Nephron progenitor cell (in vitro differentiated cells): Measurements from ENCODE around the gene FAM53B.
A peak's percentile ranks its signal among the peaks of the same experiment; 100 is the strongest.
"Not testable (repeated sequence)": the region's sequence is repeated elsewhere in the genome, so short reads cannot be mapped to it uniquely, and the experiment has no call there.

ENCODE experiments used
- DNase-seq: peaks from one replicate; pipeline ENCODE4 v3.0.0; 2021
- H3K27ac Mint-ChIP-seq: 2 replicates; pipeline ENCODE4 v1.8.0; 2021; ENCODE audit warnings: mild to moderate bottlenecking, moderate library complexity, mixed read lengths
- H3K27me3 Mint-ChIP-seq: 2 replicates; pipeline ENCODE4 v1.8.0; 2021; ENCODE audit warnings: mild to moderate bottlenecking, low read depth, mixed read lengths; ENCODE audit not compliant: poor library complexity
- H3K36me3 Mint-ChIP-seq: 2 replicates; pipeline ENCODE4 v1.8.0; 2021; ENCODE audit warnings: low read depth, mixed read lengths
- H3K4me1 Mint-ChIP-seq: 2 replicates; pipeline ENCODE4 v1.8.0; 2021; ENCODE audit warnings: mixed read lengths
- H3K4me3 Mint-ChIP-seq: 2 replicates; pipeline ENCODE4 v1.8.0; 2021; ENCODE audit warnings: mild to moderate bottlenecking, moderate library complexity, mixed read lengths
- H3K9me3 Mint-ChIP-seq: 2 replicates; pipeline ENCODE4 v1.8.0; 2021; ENCODE audit warnings: mild to moderate bottlenecking, moderate library complexity, mixed read lengths
- TF ChIP-seq, protein P1 (sequence below): fragments of 200-600 bp; sonication (generic); IDR thresholded peaks from 2 replicates; pipeline ENCODE4 v1.5.0; 2021; ENCODE audit warnings: antibody characterized with exemption

FAM53B gene, protein sequence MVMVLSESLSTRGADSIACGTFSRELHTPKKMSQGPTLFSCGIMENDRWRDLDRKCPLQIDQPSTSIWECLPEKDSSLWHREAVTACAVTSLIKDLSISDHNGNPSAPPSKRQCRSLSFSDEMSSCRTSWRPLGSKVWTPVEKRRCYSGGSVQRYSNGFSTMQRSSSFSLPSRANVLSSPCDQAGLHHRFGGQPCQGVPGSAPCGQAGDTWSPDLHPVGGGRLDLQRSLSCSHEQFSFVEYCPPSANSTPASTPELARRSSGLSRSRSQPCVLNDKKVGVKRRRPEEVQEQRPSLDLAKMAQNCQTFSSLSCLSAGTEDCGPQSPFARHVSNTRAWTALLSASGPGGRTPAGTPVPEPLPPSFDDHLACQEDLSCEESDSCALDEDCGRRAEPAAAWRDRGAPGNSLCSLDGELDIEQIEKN

DNA sequence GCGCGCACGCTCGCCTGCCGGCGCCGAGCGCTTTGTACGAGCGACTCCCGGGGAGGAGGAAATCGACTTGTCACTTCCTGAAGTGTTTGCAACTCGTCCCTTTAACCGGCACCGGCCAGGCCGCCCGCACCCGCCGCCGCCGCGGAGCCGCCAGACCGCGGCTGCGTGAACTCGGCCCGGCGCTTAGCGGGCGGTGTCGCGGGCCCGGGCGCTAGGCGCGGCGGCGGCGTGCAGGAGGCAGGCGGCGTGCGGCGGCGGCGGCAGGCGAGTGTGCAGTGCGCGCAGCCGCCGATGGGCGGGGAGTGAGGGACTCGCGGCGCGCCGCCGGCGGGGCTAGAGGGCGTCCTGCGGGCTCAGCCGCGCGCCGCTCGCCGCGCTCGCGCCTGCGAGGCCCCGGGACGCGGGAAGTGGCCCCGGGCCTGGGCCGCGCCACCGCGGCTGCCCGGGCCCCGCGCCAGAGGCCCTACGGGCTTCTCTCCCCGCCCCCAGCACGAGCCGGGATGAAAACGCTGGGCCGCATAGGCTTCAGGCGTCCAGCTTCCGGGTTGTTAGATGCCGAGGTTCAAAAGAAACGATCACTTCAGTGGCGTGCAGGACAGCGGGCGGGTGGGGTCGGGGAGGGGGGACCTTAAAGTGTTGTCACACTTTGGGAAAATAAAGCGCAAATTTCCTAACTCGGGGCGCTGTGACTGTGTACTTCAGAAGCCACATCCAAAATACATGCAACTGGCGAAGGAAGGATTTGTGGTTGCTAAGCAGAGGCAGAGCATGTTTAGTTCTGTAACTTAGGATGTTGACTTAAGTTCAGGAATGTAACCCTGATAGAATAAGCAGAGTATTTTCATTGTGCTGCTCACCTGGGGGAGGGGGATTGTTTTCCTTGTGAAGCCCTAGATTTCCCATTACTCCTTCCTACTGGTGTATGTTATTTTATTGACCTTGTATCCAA lies at the start of gene FAM53B:
Gene FAM53B (minus strand): TSS at position 277 of the 949 bp plus-strand sequence. CDS start 37,665 bp downstream, outside the sequence.
- TF ChIP-seq, protein P1, sequence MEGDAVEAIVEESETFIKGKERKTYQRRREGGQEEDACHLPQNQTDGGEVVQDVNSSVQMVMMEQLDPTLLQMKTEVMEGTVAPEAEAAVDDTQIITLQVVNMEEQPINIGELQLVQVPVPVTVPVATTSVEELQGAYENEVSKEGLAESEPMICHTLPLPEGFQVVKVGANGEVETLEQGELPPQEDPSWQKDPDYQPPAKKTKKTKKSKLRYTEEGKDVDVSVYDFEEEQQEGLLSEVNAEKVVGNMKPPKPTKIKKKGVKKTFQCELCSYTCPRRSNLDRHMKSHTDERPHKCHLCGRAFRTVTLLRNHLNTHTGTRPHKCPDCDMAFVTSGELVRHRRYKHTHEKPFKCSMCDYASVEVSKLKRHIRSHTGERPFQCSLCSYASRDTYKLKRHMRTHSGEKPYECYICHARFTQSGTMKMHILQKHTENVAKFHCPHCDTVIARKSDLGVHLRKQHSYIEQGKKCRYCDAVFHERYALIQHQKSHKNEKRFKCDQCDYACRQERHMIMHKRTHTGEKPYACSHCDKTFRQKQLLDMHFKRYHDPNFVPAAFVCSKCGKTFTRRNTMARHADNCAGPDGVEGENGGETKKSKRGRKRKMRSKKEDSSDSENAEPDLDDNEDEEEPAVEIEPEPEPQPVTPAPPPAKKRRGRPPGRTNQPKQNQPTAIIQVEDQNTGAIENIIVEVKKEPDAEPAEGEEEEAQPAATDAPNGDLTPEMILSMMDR = no peak

DNA sequence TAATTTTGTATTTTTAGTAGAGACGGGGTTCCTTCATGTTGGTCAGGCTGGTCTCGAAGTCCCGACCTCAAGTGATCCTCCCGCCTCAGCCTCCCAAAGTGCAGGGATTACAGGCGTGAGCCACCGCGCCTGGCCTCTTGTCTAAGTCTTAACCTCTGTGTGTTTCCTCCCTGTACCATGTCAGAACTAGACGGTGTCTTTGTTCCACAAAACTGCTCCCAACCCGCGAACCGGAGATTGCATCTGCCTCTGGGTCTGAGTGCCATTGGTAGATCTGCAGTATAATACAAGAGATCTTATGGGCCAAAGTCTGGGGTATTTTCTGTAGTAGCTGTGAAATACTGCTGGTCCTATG lies 48.8 kb upstream of the FAM53B start:
- TF ChIP-seq, protein P1 = no peak
- Mint-ChIP-seq H3K4me3 (peak overlapping the region; percentile 95), H3K4me1 (peaks cover 29% of the 10 kb centered on the region), H3K36me3 (peaks cover 15% of the 10 kb centered on the region), H3K9me3 (peaks cover 3% of the 10 kb centered on the region), H3K27me3 (peaks cover 2% of the 10 kb centered on the region), H3K27ac (peak overlapping the region; percentile 62)
- DNase-seq = no peak

More for the DNA sequence above, at the start of gene FAM53B:
- H3K27ac Mint-ChIP-seq = peak within 1 kb of the TSS; percentile 90
- H3K4me3 Mint-ChIP-seq = peak within 1 kb of the TSS; percentile 97
- no peaks in the 10 kb centered on the region for H3K9me3 Mint-ChIP-seq
- peak; percentile 88 for DNase-seq
- peaks cover 2% of the 10 kb centered on the region for H3K27me3 Mint-ChIP-seq
- H3K4me1 Mint-ChIP-seq = peaks cover 54% of the 10 kb centered on the region
- H3K36me3 Mint-ChIP-seq = no peaks in the 10 kb centered on the region

DNA sequence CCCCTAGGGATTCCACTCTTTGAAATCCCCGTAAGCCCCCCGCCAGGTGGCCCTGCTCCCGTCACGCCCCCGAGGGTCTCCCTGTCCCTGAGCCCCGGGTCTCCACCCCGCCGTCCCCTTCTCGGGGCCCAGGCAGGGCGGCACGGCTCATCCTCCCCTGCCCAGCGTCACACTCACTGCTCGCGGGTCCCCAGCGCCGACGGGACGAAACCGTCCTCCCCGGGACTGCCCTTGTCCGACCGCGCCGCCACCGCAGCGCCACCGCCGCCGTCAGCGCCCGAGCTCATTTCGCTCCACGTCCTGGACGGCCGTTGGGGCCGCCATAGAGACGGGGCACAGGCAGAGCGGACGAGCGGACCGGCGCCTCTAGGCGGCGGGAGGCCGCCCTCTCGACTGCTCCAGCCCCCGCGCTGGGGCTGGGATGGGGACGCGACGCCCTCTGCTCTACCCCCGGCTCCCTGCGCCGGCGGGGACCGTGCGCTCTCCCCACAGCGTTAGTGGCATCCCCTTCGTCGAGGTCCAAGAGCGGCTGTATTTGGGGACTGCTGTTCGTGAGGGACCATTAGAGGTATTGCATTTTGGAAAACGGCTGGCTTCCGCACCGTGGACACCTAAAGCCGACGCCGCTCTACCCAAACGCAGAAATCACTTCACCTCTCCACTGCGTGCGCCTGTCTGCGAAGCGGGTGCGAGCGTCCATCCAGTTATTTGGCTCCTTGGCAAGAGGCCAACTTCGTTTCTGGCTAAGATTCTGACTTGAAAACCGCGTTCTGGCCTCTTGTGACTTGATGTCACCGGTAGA lies 47.6 kb upstream of the FAM53B start, which contains the start of gene EEF1AKMT2:
Gene EEF1AKMT2 (minus strand): TSS at position 341 of the 802 bp plus-strand sequence. CDS start 54 bp downstream, at position 287.
- Mint-ChIP-seq H3K4me3 (peak within 1 kb of the TSS; percentile 95), H3K27ac (peak within 1 kb of the TSS; percentile 88), H3K9me3 (peaks cover 3% of the 10 kb centered on the region), H3K36me3 (peaks cover 26% of the 10 kb centered on the region), H3K27me3 (peaks cover 2% of the 10 kb centered on the region), H3K4me1 (peaks cover 28% of the 10 kb centered on the region)
- TF ChIP-seq, protein P1 = no peak
- peak; percentile 91 for DNase-seq

DNA sequence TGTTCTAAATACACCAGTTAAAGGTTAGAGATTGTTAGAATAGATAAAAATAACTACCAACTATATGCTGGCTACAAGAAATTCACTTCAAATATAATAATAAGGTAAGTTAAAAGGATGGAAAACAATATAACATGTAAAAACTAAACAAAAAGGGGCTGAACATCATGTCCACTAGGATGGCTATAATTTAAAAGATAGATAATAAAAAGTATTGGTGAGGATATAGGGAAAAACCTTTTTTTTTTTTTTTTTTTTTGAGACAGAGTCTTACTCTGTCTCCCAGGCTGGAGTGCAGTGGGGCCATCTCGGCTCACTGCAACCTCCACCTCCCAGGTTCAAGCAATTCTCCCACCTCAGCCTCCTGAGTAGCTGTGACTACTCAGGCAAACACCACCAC lies 38.7 kb upstream of the FAM53B start:
- not testable (repeated sequence) for H3K9me3 Mint-ChIP-seq, H3K27ac Mint-ChIP-seq, DNase-seq, H3K4me3 Mint-ChIP-seq, H3K27me3 Mint-ChIP-seq, H3K4me1 Mint-ChIP-seq
- peaks cover 84% of the 10 kb centered on the region for H3K36me3 Mint-ChIP-seq

DNA sequence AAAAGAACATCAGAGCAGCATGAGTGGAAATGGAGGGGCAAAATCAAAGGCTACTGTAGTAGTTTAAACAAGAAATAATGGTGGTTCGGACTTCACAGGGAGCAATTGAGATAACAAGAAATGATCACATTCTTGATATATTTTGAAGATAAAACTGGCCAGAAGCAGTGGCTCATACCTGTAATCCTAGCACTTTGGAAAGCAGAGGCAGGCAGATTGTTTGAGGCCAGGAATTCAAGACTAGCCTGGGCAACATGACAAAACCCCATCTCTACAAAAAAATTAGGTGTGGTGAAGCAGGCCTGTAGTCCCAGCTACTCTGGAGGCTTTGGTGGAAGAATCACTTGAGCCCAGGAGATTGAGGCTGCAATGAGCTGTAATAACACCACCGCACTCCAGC lies 24.6 kb upstream of the FAM53B start:
- no peak overlapping the region for H3K27ac Mint-ChIP-seq
- peaks cover 36% of the 10 kb centered on the region for H3K9me3 Mint-ChIP-seq
- no peak for DNase-seq
- no peaks in the 10 kb centered on the region for H3K27me3 Mint-ChIP-seq
- no peaks in the 10 kb centered on the region for H3K4me1 Mint-ChIP-seq
- TF ChIP-seq, protein P1 = no peak
- no peak overlapping the region for H3K4me3 Mint-ChIP-seq
- H3K36me3 Mint-ChIP-seq = peaks cover 75% of the 10 kb centered on the region
